Sigmoid colon (tissue), 7 donors: Measurements from ENCODE around the gene COL4A2. TPM values are rescaled to one million over a fixed set of nuclear protein-coding genes. Genes with fewer than 3 reads are reported as not detected.
A peak's percentile ranks its signal among the peaks of the same experiment; 100 is the strongest.

ENCODE experiments used
- DNase-seq: peaks from one replicate; pipeline ENCODE4 v3.0.0-alpha.2; 2019
- H3K27ac ChIP-seq, 4 donors: fragments of 200-600 bp; sonication (generic); one replicate each; pipeline ENCODE4 v1.5.1; 2016 to 2019; ENCODE audit warnings: mild to moderate bottlenecking in 1 of 4
- H3K27me3 ChIP-seq, 3 donors: fragments of 200-600 bp; sonication (generic); one replicate each; pipeline ENCODE4 v1.5.1; 2019; ENCODE audit warnings: mild to moderate bottlenecking in 1 of 3
- H3K36me3 ChIP-seq, 4 donors: fragments of 200-600 bp; sonication (generic); one replicate each; pipeline ENCODE4 v1.5.1; 2016 to 2019
- H3K4me1 ChIP-seq, 4 donors: fragments of 200-600 bp; sonication (generic); one replicate each; pipeline ENCODE4 v1.5.1; 2017 to 2019
- H3K4me3 ChIP-seq, 4 donors: fragments of 200-600 bp; sonication (generic); one replicate each; pipeline ENCODE4 v1.5.1; 2017 to 2019; ENCODE audit warnings: mild to moderate bottlenecking in 2 of 4, moderate library complexity in 1 of 4
- H3K9me3 ChIP-seq, 4 donors: fragments of 200-600 bp in 3 of 4; sonication (generic) in 3 of 4; one replicate each; pipeline versions ENCODE4 v1.5.1 to v1.6.1; 2013 to 2019
- CTCF ChIP-seq, 4 experiments: fragments of 450-650 bp in 3 of 4; fragments of 200-600 bp in 1 of 4; IDR thresholded peaks; one replicate each; pipeline ENCODE4 v1.5.1; 2016 to 2019; ENCODE audit warnings: antibody characterized with exemption in 4 of 4, mild to moderate bottlenecking in 3 of 4, moderate library complexity in 2 of 4
- EP300 ChIP-seq, 4 donors: sonication (generic); formaldehyde crosslinking; IDR thresholded peaks; one replicate each; pipeline ENCODE4 v1.6.1; 2017; ENCODE audit warnings: antibody characterized with exemption in 4 of 4
- POLR2A ChIP-seq, 2 donors: fragments of 450-650 bp; IDR thresholded peaks; one replicate each; pipeline ENCODE4 v1.6.1; 2016; ENCODE audit warnings: antibody characterized with exemption in 2 of 2, mild to moderate bottlenecking in 2 of 2, moderate library complexity in 2 of 2
- POLR2AphosphoS5 ChIP-seq, 4 donors: sonication (generic); formaldehyde crosslinking; IDR thresholded peaks; one replicate each; pipeline ENCODE4 v1.6.1; 2017; ENCODE audit warnings: antibody characterized with exemption in 4 of 4
- WGBS, 2 donors: extraction: QIAGEN DNeasy Blood & Tissue Kit; methylation state at CpG; one replicate each; pipeline ENCODE4 v1.1.7; 2013; 5-methylcytosine and 5-hydroxymethylcytosine counted together
- intact Hi-C: fragments of 100-400 bp; cut with DNase I; formaldehyde crosslinking; loops from one replicate; pipeline ENCODE4 v1.15.1; 2023
- polyA plus RNA-seq, 3 donors: library from polyadenylated mRNA; stranded (reverse); fragments of 200-250 nt; gene quantifications; one replicate each; pipeline ENCODE4 v1.2.3, GENCODE V29; 2013
- total RNA-seq, 4 donors: library from RNA; depleted of rRNA; stranded (reverse); fragments of >200 nt; gene quantifications; one replicate each; pipeline ENCODE4 v1.1.0, GENCODE V29; 2016
- donor health status: healthy with polysubstance abuse.
- donor health status: Bipolar disorder and iron deficiency.
- donor health status: healthy.

Gene COL4A2
- total and polyA plus RNA-seq, 7 donors, result 24.0 to 1,039 (median 306) TPM

GRCh38 chr13:110409581-110409992, 102.5 kb downstream of the COL4A2 start:
- Histone ChIP-seq H3K27me3 (no peaks in the 10 kb centered on the region), H3K4me3 (no peak overlapping the region), H3K9me3 (no peaks in the 10 kb centered on the region), H3K36me3 (peaks cover 0 to 4% (median 0%) of the 10 kb centered on the region in 4 donors), H3K27ac (peak overlapping the region; percentile 87 to 98 (median 90)), H3K4me1 (peaks cover 2 to 94% (median 94%) of the 10 kb centered on the region in 4 donors)
- intact Hi-C loops, result no loop called here
- TF ChIP-seq POLR2AphosphoS5 (IDR thresholded peaks at IDR 0.05), result peak in 1 of 4 donors; percentile 60
- no peak for TF ChIP-seq EP300 (IDR thresholded peaks at IDR 0.05)
- DNase-seq, result no peak
- 57 to 83% methylated on average over 13 of the region's 13 CpGs for WGBS, 2 donors

- no peak for TF ChIP-seq POLR2A (IDR thresholded peaks at IDR 0.05)
- no peak for TF ChIP-seq CTCF (IDR thresholded peaks at IDR 0.05)
- no peak for TF ChIP-seq POLR2AphosphoS5 (IDR thresholded peaks at IDR 0.05)
- TF ChIP-seq EP300 (IDR thresholded peaks at IDR 0.05), result no peak
- 83 to 86% methylated on average over 10 of the region's 10 CpGs for WGBS, 2 donors
- no peak for DNase-seq
- Histone ChIP-seq H3K9me3 (no peaks in the 10 kb centered on the region), H3K4me1 (peaks cover 2 to 93% (median 91%) of the 10 kb centered on the region in 4 donors), H3K36me3 (peaks cover 0 to 4% (median 0%) of the 10 kb centered on the region in 4 donors), H3K27ac (peak overlapping the region; percentile 87 to 98 (median 90)), H3K27me3 (no peaks in the 10 kb centered on the region), H3K4me3 (no peak overlapping the region)
- intact Hi-C loops, result no loop called here
Measured at GRCh38 chr13:110410000-110410399, 102.9 kb downstream of the COL4A2 start.

- peak overlapping the region; percentile 87 to 98 (median 90) for H3K27ac ChIP-seq
- no peak for DNase-seq
- H3K4me3 ChIP-seq, result no peak overlapping the region
- 75 to 78% methylated on average over 12 of the region's 12 CpGs for WGBS, 2 donors
- H3K9me3 ChIP-seq, result no peaks in the 10 kb centered on the region
- H3K27me3 ChIP-seq, result no peaks in the 10 kb centered on the region
- intact Hi-C loops, result no loop called here
- H3K4me1 ChIP-seq, result peaks cover 2 to 93% (median 90%) of the 10 kb centered on the region in 4 donors
- H3K36me3 ChIP-seq, result peaks cover 0 to 15% (median 0%) of the 10 kb centered on the region in 4 donors
- no peak for TF ChIP-seq POLR2A (IDR thresholded peaks at IDR 0.05)
- TF ChIP-seq POLR2AphosphoS5 (IDR thresholded peaks at IDR 0.05), result no peak
- no peak for TF ChIP-seq CTCF (IDR thresholded peaks at IDR 0.05)
- no peak for TF ChIP-seq EP300 (IDR thresholded peaks at IDR 0.05)
Measured at GRCh38 chr13:110410936-110411687, 104.0 kb downstream of the COL4A2 start.

GRCh38 chr13:110411688-110412059, 104.6 kb downstream of the COL4A2 start:
- Histone ChIP-seq H3K27me3 (no peaks in the 10 kb centered on the region), H3K36me3 (peaks cover 0 to 15% (median 0%) of the 10 kb centered on the region in 4 donors), H3K4me1 (peaks cover 2 to 93% (median 90%) of the 10 kb centered on the region in 4 donors), H3K27ac (peak overlapping the region; percentile 87 to 98 (median 90)), H3K4me3 (no peak overlapping the region), H3K9me3 (no peaks in the 10 kb centered on the region)
- WGBS, 2 donors, result 74 to 85% methylated on average over 3 of the region's 3 CpGs
- TF ChIP-seq CTCF (IDR thresholded peaks at IDR 0.05) (no peak), EP300 (IDR thresholded peaks at IDR 0.05) (no peak)
- intact Hi-C loops, result loop anchor here (1.0 to 2.0 kb wide), 2 partner anchors 73 to 106 kb away; no protein-coding TSS in a partner anchor
- no peak for DNase-seq

- TF ChIP-seq POLR2AphosphoS5 (IDR thresholded peaks at IDR 0.05) (peak; percentile 85 to 96 (median 90)), POLR2A (IDR thresholded peaks at IDR 0.05) (no peak), EP300 (IDR thresholded peaks at IDR 0.05) (peak; percentile 78 to 99 (median 86)), CTCF (IDR thresholded peaks at IDR 0.05) (peak; percentile 76 to 96 (median 89))
- peak; percentile 98 for DNase-seq
- intact Hi-C loops, result loop anchor here (1.0 to 2.0 kb wide), 2 partner anchors 74 to 107 kb away; no protein-coding TSS in a partner anchor
- Histone ChIP-seq H3K4me1 (peaks cover 2 to 93% (median 90%) of the 10 kb centered on the region in 4 donors), H3K27me3 (no peaks in the 10 kb centered on the region), H3K4me3 (no peak overlapping the region), H3K36me3 (peaks cover 0 to 15% (median 0%) of the 10 kb centered on the region in 4 donors), H3K9me3 (no peaks in the 10 kb centered on the region), H3K27ac (peak overlapping the region; percentile 87 to 98 (median 90))
- 35 to 38% methylated on average over 16 of the region's 16 CpGs for WGBS, 2 donors
Measured at GRCh38 chr13:110412132-110412914, 105.2 kb downstream of the COL4A2 start.
